SK-N-SH (cell line): ENCODE measurements around the gene GGTLC1. TPM values are rescaled to one million over a fixed set of nuclear protein-coding genes. Genes with fewer than 3 reads are reported as not detected.

Source experiments
- CTCF ChIA-PET: fragments of 300-600, 350-600 bp; formaldehyde crosslinking; extraction: SDS; loops from one replicate; lab custom pipeline; 2021; lab: Yijun Ruan, JAX
- POLR2A ChIA-PET: fragments of 350-600 bp; sonication (Branson Sonifier 250); formaldehyde crosslinking; extraction: SDS; loops from one replicate; lab custom pipeline; 2020; ENCODE audit warnings: antibody characterized with exemption, inconsistent platforms; lab: Yijun Ruan, JAX
- DNase-seq: peaks from one replicate; pipeline ENCODE4 v3.0.0; 2012
- H2AFZ ChIP-seq: fragments of 200-600 bp; sonication (generic); 2 replicates; pipeline ENCODE4 v1.8.1; 2016; ENCODE audit warnings: antibody characterized with exemption, mild to moderate bottlenecking, low read depth
- H3F3A ChIP-seq: fragments of 200-600 bp; sonication (generic); replicated peaks from 2 replicates; pipeline ENCODE3; 2016; ENCODE audit warnings: antibody characterized with exemption, mild to moderate bottlenecking; ENCODE audit not compliant: insufficient read depth
- H3K27ac ChIP-seq, 2 experiments: fragments of 200-500 bp in 1 of 2; fragments of 200-600 bp in 1 of 2; sonication (Bioruptor generic) in 1 of 2; sonication (generic), shearing (Covaris generic) in 1 of 2; 2 replicates each; pipeline versions ENCODE4 v1.5.1 to v1.6.1; 2014 to 2016; ENCODE audit warnings: low read depth in 2 of 2, inconsistent platforms in 1 of 2, low read length in 1 of 2, mild to moderate bottlenecking in 1 of 2, mixed read lengths in 1 of 2
- H3K27me3 ChIP-seq: fragments of 200-600 bp; sonication (generic), shearing (Covaris generic); 2 replicates; pipeline ENCODE4 v1.6.1; 2016; ENCODE audit warnings: mixed run types; ENCODE audit not compliant: insufficient read depth
- H3K36me3 ChIP-seq, 2 experiments: fragments of 200-500 bp in 1 of 2; fragments of 200-600 bp in 1 of 2; sonication (Bioruptor generic) in 1 of 2; sonication (generic) in 1 of 2; replicated peaks in 1 of 2; 2 replicates each; pipeline versions ENCODE3 to v1.5.1; 2014 to 2016; ENCODE audit warnings: low read length in 1 of 2, mild to moderate bottlenecking in 1 of 2; ENCODE audit not compliant: insufficient read depth in 2 of 2, control insufficient read depth in 1 of 2
- H3K4me1 ChIP-seq, 2 experiments: fragments of 200-500 bp in 1 of 2; fragments of 200-600 bp in 1 of 2; sonication (Bioruptor generic) in 1 of 2; sonication (generic), shearing (Covaris generic) in 1 of 2; 2 replicates each; pipeline versions ENCODE4 v1.5.1 to v1.6.1; 2014 to 2016; ENCODE audit warnings: low read depth in 1 of 2, low read length in 1 of 2, mixed run types in 1 of 2; ENCODE audit not compliant: insufficient read depth in 2 of 2, control insufficient read depth in 1 of 2
- H3K4me2 ChIP-seq: fragments of 200-600 bp; sonication (generic), shearing (Covaris generic); 2 replicates; pipeline ENCODE4 v1.6.1; 2017; ENCODE audit warnings: mixed run types
- H3K4me3 ChIP-seq, 2 experiments: fragments of 200-500 bp in 1 of 2; fragments of 200-600 bp in 1 of 2; sonication (Bioruptor generic) in 1 of 2; sonication (generic), shearing (Covaris generic) in 1 of 2; 2 replicates each; pipeline versions ENCODE4 v1.5.1 to v1.8.1; 2014 to 2016; ENCODE audit warnings: low read depth in 2 of 2, inconsistent platforms in 1 of 2, low read length in 1 of 2, mild to moderate bottlenecking in 1 of 2, mixed read lengths in 1 of 2, moderate library complexity in 1 of 2
- H3K79me2 ChIP-seq: fragments of 200-600 bp; sonication (generic); 2 replicates; pipeline ENCODE4 v1.8.1; 2017; ENCODE audit warnings: mild to moderate bottlenecking; ENCODE audit not compliant: insufficient read depth
- H3K9ac ChIP-seq: fragments of 200-600 bp; sonication (generic); 2 replicates; pipeline ENCODE4 v1.6.1; 2017; ENCODE audit warnings: mixed run types
- H3K9me2 ChIP-seq: fragments of 200-600 bp; sonication (generic); 2 replicates; pipeline ENCODE4 v1.6.1; 2017; ENCODE audit warnings: mixed run types
- H3K9me3 ChIP-seq: fragments of 200-600 bp; sonication (generic); 2 replicates; pipeline ENCODE4 v1.6.1; 2017; ENCODE audit warnings: mixed run types, mild to moderate bottlenecking, moderate library complexity
- H4K20me1 ChIP-seq: fragments of 200-600 bp; sonication (generic); 2 replicates; pipeline ENCODE4 v1.6.1; 2017; ENCODE audit warnings: mild to moderate bottlenecking, mixed run types; ENCODE audit not compliant: insufficient read depth
- ELF1 ChIP-seq: IDR thresholded peaks from 2 replicates; pipeline ENCODE4 v1.4.0; 2012
- EP300 ChIP-seq, 2 experiments: IDR thresholded peaks; 2 replicates each; pipeline versions ENCODE4 v1.4.0 to v1.6.1; 2012; ENCODE audit warnings: borderline replicate concordance in 1 of 2, low read depth in 1 of 2, low read length in 1 of 2
- FOXJ3 ChIP-seq: sonication (generic); formaldehyde crosslinking; IDR thresholded peaks from 2 replicates; pipeline ENCODE4 v1.5.1; 2020; ENCODE audit warnings: mild to moderate bottlenecking, missing genetic modification reagents
- GATA2 ChIP-seq: sonication (generic); formaldehyde crosslinking; IDR thresholded peaks from 2 replicates; pipeline ENCODE4 v1.5.0; 2020; ENCODE audit warnings: mild to moderate bottlenecking, missing genetic modification reagents
- MXI1 ChIP-seq: IDR thresholded peaks from 2 replicates; pipeline ENCODE4 v1.6.1; 2012; ENCODE audit warnings: mild to moderate bottlenecking, low read depth, low read length, improper control_type of control experiment
- NRF1 ChIP-seq: IDR thresholded peaks from 2 replicates; pipeline ENCODE4 v1.6.1; 2012; ENCODE audit warnings: low read depth, mild to moderate bottlenecking, low read length
- RAD21 ChIP-seq: IDR thresholded peaks from 2 replicates; pipeline ENCODE4 v1.6.1; 2012; ENCODE audit warnings: mild to moderate bottlenecking, low read length
- RFX5 ChIP-seq: IDR thresholded peaks from 2 replicates; pipeline ENCODE4 v1.6.1; 2012; ENCODE audit warnings: mild to moderate bottlenecking, improper control_type of control experiment, low read length
- RXRA ChIP-seq: IDR thresholded peaks from 2 replicates; pipeline ENCODE4 v1.4.0; 2012; ENCODE audit warnings: low read depth, mild to moderate bottlenecking, borderline replicate concordance
- SMC3 ChIP-seq: IDR thresholded peaks from 2 replicates; pipeline ENCODE4 v1.6.1; 2012; ENCODE audit warnings: low read depth, low read length, improper control_type of control experiment
- TAF1 ChIP-seq: IDR thresholded peaks from 2 replicates; pipeline ENCODE4 v1.6.1; 2012; ENCODE audit warnings: low read depth, mild to moderate bottlenecking, low read length, moderate library complexity, borderline replicate concordance
- TEAD4 ChIP-seq: IDR thresholded peaks from 2 replicates; pipeline ENCODE4 v1.4.0; 2012; ENCODE audit warnings: mild to moderate bottlenecking, borderline replicate concordance; ENCODE audit not compliant: insufficient read depth
- WGBS: methylation state at CpG from one replicate; pipeline ENCODE4 v1.1.6; 2017; ENCODE audit warnings: low lambda C conversion rate; 5-methylcytosine and 5-hydroxymethylcytosine counted together
- polyA plus RNA-seq, 3 experiments: library from polyadenylated mRNA; depleted of rRNA; stranded (reverse); fragments of >200 nt; gene quantifications; 2 replicates each; pipeline ENCODE4 v1.2.3, GENCODE V29; 2012
- TF ChIP-seq, protein P1 (sequence below): fragments of 200-600 bp; sonication (generic); IDR thresholded peaks from 2 replicates; pipeline ENCODE4 v1.6.1; 2017; ENCODE audit warnings: antibody characterized with exemption, mild to moderate bottlenecking, moderate library complexity
- TF ChIP-seq, protein P2 (sequence below): fragments of 150-350 bp; IDR thresholded peaks from 2 replicates; pipeline ENCODE4 v1.6.1; 2016; ENCODE audit warnings: mild to moderate bottlenecking, low read depth, low read length
- TF ChIP-seq, protein P3 (sequence below): IDR thresholded peaks from 2 replicates; pipeline ENCODE4 v1.4.0; 2012; ENCODE audit warnings: low read depth, borderline replicate concordance

GGTLC1 gene
- polyA plus RNA-seq, 1 of the 3 experiments (the other 2 are of a cell fraction) = not detected

- H3K4me2 ChIP-seq = no peak overlapping the region
- no peak for DNase-seq
- H2AFZ ChIP-seq = no peak overlapping the region
- no peak overlapping the region for H3K27ac ChIP-seq
- no peaks in the 10 kb centered on the region for H3K9me2 ChIP-seq
- H3K9ac ChIP-seq = no peak overlapping the region
- no peaks in the 10 kb centered on the region for H3F3A ChIP-seq
- no peaks in the 10 kb centered on the region for H3K27me3 ChIP-seq
- ChIA-PET POLR2A (no interaction called here), CTCF (no interaction called here)
- H3K4me3 ChIP-seq = no peak overlapping the region
- H3K36me3 ChIP-seq = no peaks in the 10 kb centered on the region
- no peaks in the 10 kb centered on the region for H3K79me2 ChIP-seq
- no peaks in the 10 kb centered on the region for H3K4me1 ChIP-seq
- TF ChIP-seq NRF1 = no peak
- TF ChIP-seq, protein P1, sequence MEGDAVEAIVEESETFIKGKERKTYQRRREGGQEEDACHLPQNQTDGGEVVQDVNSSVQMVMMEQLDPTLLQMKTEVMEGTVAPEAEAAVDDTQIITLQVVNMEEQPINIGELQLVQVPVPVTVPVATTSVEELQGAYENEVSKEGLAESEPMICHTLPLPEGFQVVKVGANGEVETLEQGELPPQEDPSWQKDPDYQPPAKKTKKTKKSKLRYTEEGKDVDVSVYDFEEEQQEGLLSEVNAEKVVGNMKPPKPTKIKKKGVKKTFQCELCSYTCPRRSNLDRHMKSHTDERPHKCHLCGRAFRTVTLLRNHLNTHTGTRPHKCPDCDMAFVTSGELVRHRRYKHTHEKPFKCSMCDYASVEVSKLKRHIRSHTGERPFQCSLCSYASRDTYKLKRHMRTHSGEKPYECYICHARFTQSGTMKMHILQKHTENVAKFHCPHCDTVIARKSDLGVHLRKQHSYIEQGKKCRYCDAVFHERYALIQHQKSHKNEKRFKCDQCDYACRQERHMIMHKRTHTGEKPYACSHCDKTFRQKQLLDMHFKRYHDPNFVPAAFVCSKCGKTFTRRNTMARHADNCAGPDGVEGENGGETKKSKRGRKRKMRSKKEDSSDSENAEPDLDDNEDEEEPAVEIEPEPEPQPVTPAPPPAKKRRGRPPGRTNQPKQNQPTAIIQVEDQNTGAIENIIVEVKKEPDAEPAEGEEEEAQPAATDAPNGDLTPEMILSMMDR = no peak
- H3K9me3 ChIP-seq = 0 out of 2 replicates have a peak, but pooled peaks cover 3% of the 10 kb centered on the region
- no peaks in the 10 kb centered on the region for H4K20me1 ChIP-seq
Observed at GRCh38 chr20:23962272-23962671, 26.3 kb downstream of the GGTLC1 start.

DNA sequence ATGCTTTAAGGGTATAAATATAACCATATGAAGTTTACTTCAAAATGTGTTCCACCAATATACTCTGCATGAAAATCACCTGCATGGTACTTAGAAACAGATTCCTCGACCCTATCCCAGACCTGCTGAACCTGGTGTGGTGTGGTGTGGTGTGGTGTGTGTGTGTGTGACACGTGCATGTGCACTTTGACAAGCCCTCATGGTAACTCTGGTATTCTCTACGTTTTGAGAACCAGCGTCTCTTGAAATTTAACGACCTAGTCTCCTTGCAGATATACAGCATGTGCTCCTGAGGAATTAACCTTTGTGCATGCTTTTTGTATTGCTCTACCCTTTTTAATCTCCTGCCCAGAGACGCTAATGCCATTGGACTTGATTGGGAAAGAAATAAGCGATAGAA is 29.5 kb downstream of the GGTLC1 start:
- ChIA-PET CTCF (interaction anchor here (1.2 kb wide), 1 partner anchor 21 kb away, joined by 4 read pairs; no protein-coding TSS in a partner anchor), POLR2A (no interaction called here)
- TF ChIP-seq, protein P2, sequence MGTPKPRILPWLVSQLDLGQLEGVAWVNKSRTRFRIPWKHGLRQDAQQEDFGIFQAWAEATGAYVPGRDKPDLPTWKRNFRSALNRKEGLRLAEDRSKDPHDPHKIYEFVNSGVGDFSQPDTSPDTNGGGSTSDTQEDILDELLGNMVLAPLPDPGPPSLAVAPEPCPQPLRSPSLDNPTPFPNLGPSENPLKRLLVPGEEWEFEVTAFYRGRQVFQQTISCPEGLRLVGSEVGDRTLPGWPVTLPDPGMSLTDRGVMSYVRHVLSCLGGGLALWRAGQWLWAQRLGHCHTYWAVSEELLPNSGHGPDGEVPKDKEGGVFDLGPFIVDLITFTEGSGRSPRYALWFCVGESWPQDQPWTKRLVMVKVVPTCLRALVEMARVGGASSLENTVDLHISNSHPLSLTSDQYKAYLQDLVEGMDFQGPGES = no peak
- TF ChIP-seq, protein P3, sequence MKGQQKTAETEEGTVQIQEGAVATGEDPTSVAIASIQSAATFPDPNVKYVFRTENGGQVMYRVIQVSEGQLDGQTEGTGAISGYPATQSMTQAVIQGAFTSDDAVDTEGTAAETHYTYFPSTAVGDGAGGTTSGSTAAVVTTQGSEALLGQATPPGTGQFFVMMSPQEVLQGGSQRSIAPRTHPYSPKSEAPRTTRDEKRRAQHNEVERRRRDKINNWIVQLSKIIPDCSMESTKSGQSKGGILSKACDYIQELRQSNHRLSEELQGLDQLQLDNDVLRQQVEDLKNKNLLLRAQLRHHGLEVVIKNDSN = no peak
- TF ChIP-seq RFX5 = no peak
- no peak for TF ChIP-seq FOXJ3 (CRISPR knock-in tag)
- no peak for TF ChIP-seq EP300 (IDR thresholded peaks at IDR 0.05; ENCODE audit: borderline replicate concordance in 1 of 2, low read depth in 1 of 2, low read length in 1 of 2)
- no peak for TF ChIP-seq RAD21
- no peak for TF ChIP-seq GATA2
- no peak for TF ChIP-seq TAF1
- no peak for TF ChIP-seq MXI1
- no peak for TF ChIP-seq TEAD4
- TF ChIP-seq SMC3 = no peak
- no peak for TF ChIP-seq ELF1
- TF ChIP-seq, protein P1 = no peak
- no peak for TF ChIP-seq RXRA
- Histone ChIP-seq H3K9ac (no peak overlapping the region), H3K27ac (no peak overlapping the region), H3K27me3 (no peaks in the 10 kb centered on the region), H3K9me3 (no peaks in the 10 kb centered on the region), H3K4me1 (no peaks in the 10 kb centered on the region), H2AFZ (no peak overlapping the region), H3F3A (no peaks in the 10 kb centered on the region), H4K20me1 (no peaks in the 10 kb centered on the region), H3K9me2 (no peaks in the 10 kb centered on the region), H3K36me3 (no peaks in the 10 kb centered on the region), H3K4me3 (no peak overlapping the region), H3K4me2 (no peak overlapping the region), H3K79me2 (no peaks in the 10 kb centered on the region)
- WGBS = 15% methylated on average over 7 of the region's 7 CpGs
- DNase-seq = no peak
